GM18951 (cell line): ENCODE results near the gene ADGRA3.

Experiments used
- POLR2A ChIP-seq: IDR thresholded peaks from 4 replicates; pipeline ENCODE4 v1.6.1; 2011; ENCODE audit warnings: mild to moderate bottlenecking; ENCODE audit not compliant: insufficient read length, insufficient read depth; ENCODE audit errors: extremely low read depth
- in situ Hi-C: fragments of 300-500 bp; cut with MboI; formaldehyde crosslinking; loops from one replicate; pipeline ENCODE4 v1.12.0; 2022; ENCODE audit warnings: low sequenced_read_pairs, mixed read lengths, inconsistent platforms; ENCODE audit not compliant: unreplicated experiment

The ADGRA3 gene, protein sequence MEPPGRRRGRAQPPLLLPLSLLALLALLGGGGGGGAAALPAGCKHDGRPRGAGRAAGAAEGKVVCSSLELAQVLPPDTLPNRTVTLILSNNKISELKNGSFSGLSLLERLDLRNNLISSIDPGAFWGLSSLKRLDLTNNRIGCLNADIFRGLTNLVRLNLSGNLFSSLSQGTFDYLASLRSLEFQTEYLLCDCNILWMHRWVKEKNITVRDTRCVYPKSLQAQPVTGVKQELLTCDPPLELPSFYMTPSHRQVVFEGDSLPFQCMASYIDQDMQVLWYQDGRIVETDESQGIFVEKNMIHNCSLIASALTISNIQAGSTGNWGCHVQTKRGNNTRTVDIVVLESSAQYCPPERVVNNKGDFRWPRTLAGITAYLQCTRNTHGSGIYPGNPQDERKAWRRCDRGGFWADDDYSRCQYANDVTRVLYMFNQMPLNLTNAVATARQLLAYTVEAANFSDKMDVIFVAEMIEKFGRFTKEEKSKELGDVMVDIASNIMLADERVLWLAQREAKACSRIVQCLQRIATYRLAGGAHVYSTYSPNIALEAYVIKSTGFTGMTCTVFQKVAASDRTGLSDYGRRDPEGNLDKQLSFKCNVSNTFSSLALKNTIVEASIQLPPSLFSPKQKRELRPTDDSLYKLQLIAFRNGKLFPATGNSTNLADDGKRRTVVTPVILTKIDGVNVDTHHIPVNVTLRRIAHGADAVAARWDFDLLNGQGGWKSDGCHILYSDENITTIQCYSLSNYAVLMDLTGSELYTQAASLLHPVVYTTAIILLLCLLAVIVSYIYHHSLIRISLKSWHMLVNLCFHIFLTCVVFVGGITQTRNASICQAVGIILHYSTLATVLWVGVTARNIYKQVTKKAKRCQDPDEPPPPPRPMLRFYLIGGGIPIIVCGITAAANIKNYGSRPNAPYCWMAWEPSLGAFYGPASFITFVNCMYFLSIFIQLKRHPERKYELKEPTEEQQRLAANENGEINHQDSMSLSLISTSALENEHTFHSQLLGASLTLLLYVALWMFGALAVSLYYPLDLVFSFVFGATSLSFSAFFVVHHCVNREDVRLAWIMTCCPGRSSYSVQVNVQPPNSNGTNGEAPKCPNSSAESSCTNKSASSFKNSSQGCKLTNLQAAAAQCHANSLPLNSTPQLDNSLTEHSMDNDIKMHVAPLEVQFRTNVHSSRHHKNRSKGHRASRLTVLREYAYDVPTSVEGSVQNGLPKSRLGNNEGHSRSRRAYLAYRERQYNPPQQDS (N-terminal part only)

DNA sequence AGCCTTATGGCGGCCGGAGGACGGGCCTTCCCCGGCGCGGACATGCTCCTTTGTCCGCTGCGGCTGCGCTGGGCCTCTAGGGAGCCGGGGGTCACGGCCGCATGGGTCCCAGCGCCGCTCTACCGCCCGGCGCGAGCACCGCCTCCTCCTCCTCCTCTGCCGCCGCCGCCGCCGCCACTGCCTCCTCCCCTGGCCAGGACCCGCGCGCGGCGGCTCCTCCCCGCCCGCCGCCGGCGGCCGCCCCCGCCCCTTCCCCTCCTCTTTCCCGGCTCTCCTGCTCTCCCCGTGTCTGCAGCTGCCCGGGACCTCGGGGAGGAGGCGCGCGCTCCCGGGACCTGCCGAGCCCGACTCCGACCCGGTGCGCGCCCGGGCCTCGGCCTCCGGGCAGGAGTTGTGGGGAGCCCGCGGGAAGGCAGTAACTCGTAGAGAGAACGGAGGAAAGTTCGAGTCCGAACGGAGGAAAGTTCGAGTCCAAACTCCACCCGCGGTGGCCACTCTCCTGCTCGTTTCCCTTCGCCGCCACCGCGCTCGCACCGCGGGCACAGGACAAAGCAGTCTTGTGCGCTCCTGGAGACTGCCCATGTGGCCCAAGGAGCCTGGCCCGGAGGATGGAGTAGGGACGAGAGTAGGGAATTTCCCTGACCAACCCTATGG lies at the start of gene ADGRA3:
TSS of gene ADGRA3 (minus strand) at position 179 of the 654 bp plus-strand sequence. CDS start 282 bp downstream, outside the sequence.
- in situ Hi-C loops = no loop called here
- TF ChIP-seq POLR2A = no peak

DNA sequence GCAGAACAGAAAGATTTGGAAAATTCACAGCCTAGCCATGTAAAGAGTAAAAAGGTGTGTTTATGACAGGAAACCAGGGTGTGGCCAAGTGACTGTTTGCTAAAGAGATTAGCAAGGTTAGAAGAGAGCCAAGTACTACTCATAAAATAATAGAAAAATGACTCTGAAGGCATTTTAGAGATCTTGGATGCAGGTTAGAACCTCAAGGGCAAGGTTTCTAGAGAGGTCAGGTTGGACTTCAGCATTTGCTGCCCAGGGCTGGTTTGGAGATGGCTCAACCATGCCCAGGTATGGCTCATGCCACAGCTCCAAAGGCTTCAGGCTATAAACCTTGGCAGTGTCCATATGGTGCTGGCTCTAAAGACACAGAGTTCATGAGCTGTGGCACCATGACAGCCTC lies 40.6 kb upstream of the ADGRA3 start:
- TF ChIP-seq POLR2A = no peak
- in situ Hi-C loops = no loop called here

DNA sequence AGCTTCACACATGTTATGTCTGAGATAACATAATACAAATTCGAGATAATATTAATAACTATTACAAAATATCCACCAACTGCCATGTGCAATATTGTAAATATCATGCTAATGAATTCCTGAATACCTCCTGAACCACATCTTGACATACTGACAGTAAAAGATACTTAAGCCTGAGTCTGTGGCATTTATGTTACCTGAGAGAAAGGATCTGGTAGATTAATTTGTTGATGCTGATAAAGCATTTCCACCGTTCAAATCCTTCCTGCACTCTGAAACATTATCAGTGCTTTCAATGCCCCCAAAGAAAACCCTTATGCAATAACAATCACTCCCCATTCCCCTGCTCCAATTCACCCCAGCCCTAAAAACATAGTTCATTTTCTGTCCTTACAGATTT lies 38.8 kb upstream of the ADGRA3 start:
- TF ChIP-seq POLR2A = no peak
- in situ Hi-C loops = no loop called here

DNA sequence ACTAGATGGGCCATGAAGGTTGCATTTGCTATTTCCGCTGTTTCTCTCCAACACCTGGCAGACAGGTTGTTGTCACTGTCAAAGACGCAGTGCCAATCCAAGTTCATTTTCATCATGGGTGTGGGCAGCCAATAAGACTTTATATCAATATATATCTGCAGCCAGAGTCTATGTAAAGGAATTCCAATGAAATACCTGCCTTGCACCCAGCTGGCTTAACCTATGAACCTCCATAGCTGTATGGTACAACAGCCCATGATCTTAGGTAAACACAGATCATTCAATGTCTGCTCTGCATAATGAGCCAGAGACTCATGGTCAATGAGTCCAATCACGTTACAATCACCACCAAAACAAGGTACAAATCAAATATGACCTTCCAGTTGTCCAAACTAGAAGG lies 37.7 kb upstream of the ADGRA3 start:
- no peak for TF ChIP-seq POLR2A

GRCh38 chr4:22552812-22553211 lies 36.9 kb upstream of the ADGRA3 start:
- TF ChIP-seq POLR2A = no peak
- in situ Hi-C loops = no loop called here

More for the DNA sequence above, 37.7 kb upstream of the ADGRA3 start:
- in situ Hi-C loops = no loop called here

GRCh38 chr4:22551550-22551949 lies 35.7 kb upstream of the ADGRA3 start:
- no peak for TF ChIP-seq POLR2A
- in situ Hi-C loops = no loop called here

DNA sequence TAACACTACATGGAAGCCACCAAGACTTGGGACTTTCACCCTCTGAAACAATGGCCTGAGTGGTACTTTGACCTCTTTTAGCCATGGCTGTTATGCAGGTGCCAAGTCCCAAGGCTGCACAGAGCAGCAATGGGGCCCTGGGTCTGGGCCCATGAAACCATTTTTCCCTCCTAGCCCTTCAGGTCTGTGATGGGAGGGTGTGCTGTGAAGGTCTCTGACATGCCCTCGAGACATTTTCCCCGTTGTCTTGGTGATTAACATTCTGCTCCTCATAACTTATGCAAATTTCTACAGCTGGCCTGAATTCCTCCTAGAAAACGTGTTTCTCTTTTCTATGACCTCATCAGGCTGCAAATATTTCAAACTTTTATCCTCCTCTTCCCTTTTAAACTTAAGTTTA lies 30.4 kb upstream of the ADGRA3 start:
- in situ Hi-C loops = no loop called here
- TF ChIP-seq POLR2A = no peak

DNA sequence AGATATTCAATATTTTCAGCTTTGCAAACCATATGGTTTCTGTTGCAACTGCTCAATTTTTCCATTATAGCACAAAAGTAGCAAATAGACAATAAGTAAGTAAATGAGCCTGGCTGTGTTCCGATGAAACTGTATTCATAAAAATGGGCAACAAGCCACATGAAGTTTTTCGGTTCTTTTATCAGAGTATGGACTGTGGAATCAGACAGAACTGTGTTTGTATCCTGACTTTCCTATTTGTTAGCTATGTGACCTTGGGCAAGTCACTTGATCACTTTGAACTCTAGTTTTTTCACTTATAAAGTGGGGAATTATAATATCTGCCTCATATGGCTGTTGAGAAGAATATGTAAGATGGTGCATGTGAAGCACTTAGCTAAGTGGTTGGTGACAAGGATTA lies 23.4 kb upstream of the ADGRA3 start:
- in situ Hi-C loops = no loop called here
- TF ChIP-seq POLR2A = no peak

- in situ Hi-C loops = no loop called here
- no peak for TF ChIP-seq POLR2A
Measured at GRCh38 chr4:22537864-22538263, 22.0 kb upstream of the ADGRA3 start.

DNA sequence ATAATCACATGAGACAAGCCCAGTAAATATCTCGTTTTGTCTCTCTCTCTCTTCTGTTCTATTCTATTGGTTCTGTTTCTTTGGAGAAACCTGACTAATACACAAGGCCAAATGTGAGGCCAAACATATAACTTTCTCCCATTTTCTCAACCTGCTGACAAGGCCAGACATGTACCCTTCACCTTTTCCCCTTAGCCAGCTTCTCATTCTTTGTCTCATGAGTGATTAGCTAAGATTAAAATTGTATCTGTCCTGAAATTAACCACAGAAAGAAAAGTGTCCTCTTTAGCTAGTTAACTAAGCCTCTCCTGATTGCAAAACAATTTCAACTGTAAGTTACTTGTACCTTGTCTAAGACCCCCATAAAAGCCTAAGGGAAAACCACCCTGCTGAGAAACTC lies 18.5 kb upstream of the ADGRA3 start:
- in situ Hi-C loops = no loop called here
- no peak for TF ChIP-seq POLR2A

DNA sequence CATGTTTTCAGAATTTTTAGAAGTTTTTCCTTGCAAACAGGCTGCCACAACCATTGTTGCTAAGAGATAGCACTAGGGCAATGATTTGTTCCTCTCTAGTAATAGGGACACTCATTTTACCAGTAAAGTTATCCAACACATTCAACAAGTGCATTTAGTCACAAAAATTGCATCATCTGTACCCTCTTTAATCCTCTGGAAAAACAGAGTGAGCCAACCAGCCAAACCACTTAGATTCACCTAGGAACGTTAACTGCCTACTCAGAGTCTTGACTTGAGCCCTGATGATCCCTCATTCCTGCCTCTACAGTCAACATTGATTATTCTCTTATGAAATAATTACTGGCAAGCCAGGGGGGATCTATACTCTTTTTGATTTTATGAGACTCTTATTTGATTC lies 17.0 kb upstream of the ADGRA3 start:
- TF ChIP-seq POLR2A = no peak
- in situ Hi-C loops = no loop called here

- TF ChIP-seq POLR2A = no peak
- in situ Hi-C loops = no loop called here
Measured at GRCh38 chr4:22532117-22532516, 16.3 kb upstream of the ADGRA3 start.
